ENCODE results near the gene AKR7A2.

The AKR7A2 gene

DNA sequence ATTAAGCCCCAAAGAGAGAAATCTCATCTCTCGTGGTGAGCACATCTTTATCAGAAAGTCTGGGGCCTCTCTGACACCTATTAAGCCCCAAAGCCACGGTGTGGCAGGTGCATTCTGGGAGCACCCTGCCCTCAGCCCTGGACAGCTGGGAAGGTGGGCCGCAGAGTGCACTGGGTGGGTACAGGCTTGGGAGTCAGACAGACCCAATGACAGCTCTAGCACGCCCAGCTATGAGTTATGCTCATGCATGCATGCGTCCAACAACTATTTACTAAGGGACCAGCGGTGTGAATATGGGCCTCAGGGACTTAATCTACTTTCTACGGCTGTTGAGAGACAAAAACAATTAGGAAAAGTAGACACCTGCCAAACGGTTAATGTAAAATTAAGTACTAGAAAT, 46.8 kb upstream of the AKR7A2 start:
- no peaks in the 10 kb centered on the region for H3K9me3 ChIP-seq
- no peak overlapping the region for H3K4me3 ChIP-seq (ENCODE audit: low read depth, low read length)
- H3K27me3 ChIP-seq, result no peaks in the 10 kb centered on the region
- TF ChIP-seq, protein P1, sequence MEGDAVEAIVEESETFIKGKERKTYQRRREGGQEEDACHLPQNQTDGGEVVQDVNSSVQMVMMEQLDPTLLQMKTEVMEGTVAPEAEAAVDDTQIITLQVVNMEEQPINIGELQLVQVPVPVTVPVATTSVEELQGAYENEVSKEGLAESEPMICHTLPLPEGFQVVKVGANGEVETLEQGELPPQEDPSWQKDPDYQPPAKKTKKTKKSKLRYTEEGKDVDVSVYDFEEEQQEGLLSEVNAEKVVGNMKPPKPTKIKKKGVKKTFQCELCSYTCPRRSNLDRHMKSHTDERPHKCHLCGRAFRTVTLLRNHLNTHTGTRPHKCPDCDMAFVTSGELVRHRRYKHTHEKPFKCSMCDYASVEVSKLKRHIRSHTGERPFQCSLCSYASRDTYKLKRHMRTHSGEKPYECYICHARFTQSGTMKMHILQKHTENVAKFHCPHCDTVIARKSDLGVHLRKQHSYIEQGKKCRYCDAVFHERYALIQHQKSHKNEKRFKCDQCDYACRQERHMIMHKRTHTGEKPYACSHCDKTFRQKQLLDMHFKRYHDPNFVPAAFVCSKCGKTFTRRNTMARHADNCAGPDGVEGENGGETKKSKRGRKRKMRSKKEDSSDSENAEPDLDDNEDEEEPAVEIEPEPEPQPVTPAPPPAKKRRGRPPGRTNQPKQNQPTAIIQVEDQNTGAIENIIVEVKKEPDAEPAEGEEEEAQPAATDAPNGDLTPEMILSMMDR (IDR thresholded peaks at IDR 0.05; ENCODE audit: low read depth, low read length), result no peak
- no peak for DNase-seq
- no peaks in the 10 kb centered on the region for H3K4me1 ChIP-seq
- H3K36me3 ChIP-seq, result no peaks in the 10 kb centered on the region

DNA sequence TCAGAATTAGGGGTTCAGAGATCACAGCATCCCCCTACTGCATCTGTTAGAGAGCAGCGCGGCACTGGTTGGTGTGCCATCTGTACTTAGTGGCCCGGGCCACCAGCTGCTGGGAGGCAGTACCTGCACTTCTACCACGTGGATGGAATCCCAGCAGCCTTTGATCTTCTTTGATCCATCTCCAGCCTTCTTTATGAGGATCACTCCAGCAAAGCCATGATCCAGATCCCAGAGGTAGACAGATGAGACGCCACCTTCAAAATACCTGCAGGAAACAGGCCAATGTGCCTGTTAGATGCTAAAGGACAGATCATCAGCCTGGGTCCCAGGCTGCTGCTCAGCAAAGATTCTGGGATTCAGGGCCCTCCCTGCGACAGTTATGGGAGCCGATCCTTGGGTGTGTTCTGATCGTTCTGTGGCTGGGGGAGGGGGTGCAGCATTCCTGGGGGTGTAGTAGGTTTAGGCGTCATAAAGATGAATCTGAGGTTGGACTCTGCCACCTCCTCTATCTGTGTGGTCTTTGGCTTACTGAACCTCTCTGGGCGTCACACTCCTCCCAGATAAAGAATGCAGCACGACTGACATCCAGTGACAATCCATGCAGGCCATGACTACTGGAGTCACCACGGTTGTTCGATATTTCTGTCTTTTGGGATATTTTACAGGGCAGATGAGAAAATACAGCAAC, 45.5 kb upstream of the AKR7A2 start:
- no peak for DNase-seq
- H3K4me3 ChIP-seq (ENCODE audit: low read depth, low read length), result no peak overlapping the region
- TF ChIP-seq, protein P1 (IDR thresholded peaks at IDR 0.05; ENCODE audit: low read depth, low read length), result no peak
- H3K4me1 ChIP-seq, result no peaks in the 10 kb centered on the region
- no peaks in the 10 kb centered on the region for H3K9me3 ChIP-seq
- no peaks in the 10 kb centered on the region for H3K27me3 ChIP-seq
- no peaks in the 10 kb centered on the region for H3K36me3 ChIP-seq

DNA sequence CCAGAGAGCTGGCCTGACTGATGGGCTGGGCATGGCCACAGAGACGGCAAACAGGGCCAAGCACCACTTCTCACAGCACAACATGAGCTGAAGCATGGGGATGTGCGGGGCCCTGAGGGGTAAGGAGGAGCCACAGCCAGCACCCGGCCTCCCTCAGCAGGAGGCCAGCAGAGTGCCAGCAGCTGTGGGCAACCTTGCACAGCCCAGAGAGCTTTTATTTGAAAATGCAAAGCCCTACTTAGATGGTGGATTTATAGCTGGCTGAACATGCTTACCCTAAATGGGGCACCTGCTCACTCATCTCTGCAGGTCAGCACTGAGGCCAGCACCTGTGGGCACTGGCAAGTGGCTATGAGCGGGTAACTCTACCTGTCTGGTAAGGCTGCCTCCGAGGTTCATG, 44.3 kb upstream of the AKR7A2 start:
- H3K36me3 ChIP-seq, result no peaks in the 10 kb centered on the region
- TF ChIP-seq, protein P1 (IDR thresholded peaks at IDR 0.05; ENCODE audit: low read depth, low read length), result no peak
- no peaks in the 10 kb centered on the region for H3K27me3 ChIP-seq
- no peak for DNase-seq
- H3K4me3 ChIP-seq (ENCODE audit: low read depth, low read length), result no peak overlapping the region
- H3K4me1 ChIP-seq, result no peaks in the 10 kb centered on the region
- H3K9me3 ChIP-seq, result no peaks in the 10 kb centered on the region

DNA sequence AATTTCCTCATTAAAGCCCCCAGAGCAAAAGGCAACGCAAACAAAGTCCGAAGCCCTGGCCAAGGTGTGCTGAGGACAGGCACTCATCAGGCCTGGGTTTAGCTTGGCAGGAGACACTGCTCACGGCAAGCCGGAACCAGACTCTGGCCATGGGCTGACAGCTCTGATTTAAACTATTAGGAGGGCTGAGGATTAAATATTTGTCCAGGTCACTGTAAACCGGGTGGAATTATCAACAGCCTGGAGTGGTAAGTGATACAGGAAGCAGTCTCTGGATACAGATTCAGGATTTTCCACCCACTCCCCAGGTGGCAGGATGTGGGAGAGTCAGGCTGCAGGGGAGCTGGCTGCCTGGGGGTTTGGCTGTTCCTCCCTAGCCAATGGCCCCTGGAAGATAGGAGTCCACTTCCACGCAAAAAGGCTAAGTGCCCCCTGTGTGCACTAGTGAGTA, 42.6 kb upstream of the AKR7A2 start:
- H3K36me3 ChIP-seq, result no peaks in the 10 kb centered on the region
- H3K4me3 ChIP-seq (ENCODE audit: low read depth, low read length), result no peak overlapping the region
- DNase-seq, result no peak
- H3K27me3 ChIP-seq, result no peaks in the 10 kb centered on the region
- no peaks in the 10 kb centered on the region for H3K4me1 ChIP-seq
- TF ChIP-seq, protein P1 (IDR thresholded peaks at IDR 0.05; ENCODE audit: low read depth, low read length), result no peak
- H3K9me3 ChIP-seq, result no peaks in the 10 kb centered on the region

DNA sequence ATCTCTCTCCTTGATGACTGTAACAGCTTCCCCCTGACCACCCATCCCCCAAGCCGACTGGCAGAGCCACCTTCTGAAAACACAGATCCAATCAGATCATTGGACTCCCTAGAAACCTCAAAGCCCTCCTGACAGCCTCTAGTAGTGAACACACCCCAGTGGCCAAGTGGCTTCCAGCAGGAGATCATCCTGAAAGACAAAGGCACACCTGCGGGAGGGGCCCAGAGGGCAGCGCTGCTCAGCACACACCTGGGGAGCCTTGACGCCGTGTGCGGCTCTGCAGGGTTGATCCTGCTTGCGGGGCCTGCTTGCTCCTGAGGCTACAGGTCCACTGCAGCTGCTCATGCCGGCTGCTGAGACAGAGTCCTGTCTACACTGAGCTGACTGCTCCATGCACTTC, 41.7 kb upstream of the AKR7A2 start:
- no peaks in the 10 kb centered on the region for H3K36me3 ChIP-seq
- no peaks in the 10 kb centered on the region for H3K4me1 ChIP-seq
- no peaks in the 10 kb centered on the region for H3K9me3 ChIP-seq
- no peaks in the 10 kb centered on the region for H3K27me3 ChIP-seq
- DNase-seq, result no peak
- H3K4me3 ChIP-seq (ENCODE audit: low read depth, low read length), result no peak overlapping the region
- TF ChIP-seq, protein P1 (IDR thresholded peaks at IDR 0.05; ENCODE audit: low read depth, low read length), result no peak

DNA sequence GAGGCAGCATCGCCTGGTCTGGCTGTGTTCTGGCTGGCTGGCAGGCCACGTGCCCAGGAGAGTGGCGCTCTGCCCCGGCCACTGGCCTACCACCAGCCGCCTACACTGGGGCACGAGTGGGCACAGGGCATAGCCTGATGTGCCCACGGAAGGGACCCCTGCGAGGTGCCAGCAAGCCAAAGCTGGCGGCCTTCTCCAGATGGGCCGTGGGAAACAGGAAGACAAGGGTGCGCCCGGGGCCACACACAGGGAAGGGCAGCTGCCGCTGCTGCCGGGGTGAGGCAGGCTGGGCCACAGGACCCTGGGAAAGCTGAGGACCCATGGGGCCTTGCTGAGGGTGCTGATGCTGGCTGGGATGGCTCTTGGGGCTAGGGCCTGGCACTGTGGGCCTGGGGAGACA, 40.9 kb upstream of the AKR7A2 start:
- Histone ChIP-seq H3K9me3 (no peaks in the 10 kb centered on the region), H3K36me3 (no peaks in the 10 kb centered on the region)
- no peak for DNase-seq

More for the DNA sequence above, 40.9 kb upstream of the AKR7A2 start:
- Histone ChIP-seq H3K27me3 (no peaks in the 10 kb centered on the region), H3K4me1 (no peaks in the 10 kb centered on the region), H3K4me3 (ENCODE audit: low read depth, low read length) (no peak overlapping the region)
- TF ChIP-seq, protein P1 (IDR thresholded peaks at IDR 0.05; ENCODE audit: low read depth, low read length), result no peak

Data from BE2C (cell line).